ENCODE measurements around the gene MUC22. TPM values are rescaled to one million over a fixed set of nuclear protein-coding genes. Genes with fewer than 3 reads are reported as not detected.

MUC22 gene
- total RNA-seq, 1 experiment from 2014 or later: not detected

DNA sequence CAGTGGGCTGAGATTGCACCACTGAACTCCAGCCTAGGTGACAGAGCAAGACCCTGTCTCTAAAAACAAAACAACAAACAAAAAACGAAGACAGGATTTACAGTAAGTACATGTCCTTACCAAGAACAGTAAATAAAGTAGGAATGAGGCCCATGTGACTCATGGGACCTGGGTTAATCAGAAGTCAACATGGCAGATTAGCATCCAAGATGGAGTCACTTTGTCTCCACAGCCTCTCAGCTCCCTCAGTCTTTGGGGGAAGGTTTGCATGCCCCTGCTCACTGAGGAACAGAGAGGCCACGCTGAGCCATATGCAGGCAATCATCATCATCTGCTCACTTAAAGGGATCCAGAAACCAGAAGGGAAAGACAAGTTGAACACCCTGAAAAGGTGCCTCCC lies 7.8 kb upstream of the MUC22 start (continued):
- TF ChIP-seq, protein P1, sequence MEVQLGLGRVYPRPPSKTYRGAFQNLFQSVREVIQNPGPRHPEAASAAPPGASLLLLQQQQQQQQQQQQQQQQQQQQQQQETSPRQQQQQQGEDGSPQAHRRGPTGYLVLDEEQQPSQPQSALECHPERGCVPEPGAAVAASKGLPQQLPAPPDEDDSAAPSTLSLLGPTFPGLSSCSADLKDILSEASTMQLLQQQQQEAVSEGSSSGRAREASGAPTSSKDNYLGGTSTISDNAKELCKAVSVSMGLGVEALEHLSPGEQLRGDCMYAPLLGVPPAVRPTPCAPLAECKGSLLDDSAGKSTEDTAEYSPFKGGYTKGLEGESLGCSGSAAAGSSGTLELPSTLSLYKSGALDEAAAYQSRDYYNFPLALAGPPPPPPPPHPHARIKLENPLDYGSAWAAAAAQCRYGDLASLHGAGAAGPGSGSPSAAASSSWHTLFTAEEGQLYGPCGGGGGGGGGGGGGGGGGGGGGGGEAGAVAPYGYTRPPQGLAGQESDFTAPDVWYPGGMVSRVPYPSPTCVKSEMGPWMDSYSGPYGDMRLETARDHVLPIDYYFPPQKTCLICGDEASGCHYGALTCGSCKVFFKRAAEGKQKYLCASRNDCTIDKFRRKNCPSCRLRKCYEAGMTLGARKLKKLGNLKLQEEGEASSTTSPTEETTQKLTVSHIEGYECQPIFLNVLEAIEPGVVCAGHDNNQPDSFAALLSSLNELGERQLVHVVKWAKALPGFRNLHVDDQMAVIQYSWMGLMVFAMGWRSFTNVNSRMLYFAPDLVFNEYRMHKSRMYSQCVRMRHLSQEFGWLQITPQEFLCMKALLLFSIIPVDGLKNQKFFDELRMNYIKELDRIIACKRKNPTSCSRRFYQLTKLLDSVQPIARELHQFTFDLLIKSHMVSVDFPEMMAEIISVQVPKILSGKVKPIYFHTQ (CRISPR knock-in tag; IDR thresholded peaks at IDR 0.05): no peak
- TF ChIP-seq, protein P2, sequence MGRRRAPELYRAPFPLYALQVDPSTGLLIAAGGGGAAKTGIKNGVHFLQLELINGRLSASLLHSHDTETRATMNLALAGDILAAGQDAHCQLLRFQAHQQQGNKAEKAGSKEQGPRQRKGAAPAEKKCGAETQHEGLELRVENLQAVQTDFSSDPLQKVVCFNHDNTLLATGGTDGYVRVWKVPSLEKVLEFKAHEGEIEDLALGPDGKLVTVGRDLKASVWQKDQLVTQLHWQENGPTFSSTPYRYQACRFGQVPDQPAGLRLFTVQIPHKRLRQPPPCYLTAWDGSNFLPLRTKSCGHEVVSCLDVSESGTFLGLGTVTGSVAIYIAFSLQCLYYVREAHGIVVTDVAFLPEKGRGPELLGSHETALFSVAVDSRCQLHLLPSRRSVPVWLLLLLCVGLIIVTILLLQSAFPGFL (CRISPR knock-in tag; IDR thresholded peaks at IDR 0.05; ENCODE audit: borderline replicate concordance): no peak

DNA sequence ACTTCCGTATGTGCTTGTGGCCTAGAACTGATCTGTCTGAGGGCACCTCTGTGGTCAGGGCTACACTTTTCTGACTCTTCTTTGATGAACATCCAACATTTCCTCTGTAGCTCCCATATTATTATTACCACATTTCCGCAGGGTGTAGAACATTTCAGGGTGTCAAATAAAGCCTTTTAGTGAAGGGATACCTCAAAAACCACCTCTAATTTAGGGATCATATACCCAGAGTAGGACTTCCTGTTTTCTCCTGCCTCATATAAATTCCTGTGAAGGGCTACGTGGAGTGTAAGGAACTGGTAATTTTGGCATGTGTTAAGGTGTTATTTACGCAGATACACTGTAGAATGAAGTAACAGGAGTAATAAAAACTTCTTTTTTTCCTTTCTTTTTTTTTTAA lies 5.5 kb upstream of the MUC22 start:
- Mint-ChIP-seq H3K27ac (no peak overlapping the region), H3K27me3 (ENCODE audit: low read depth) (no peaks in the 10 kb centered on the region), H3K9me3 (peaks cover 7% of the 10 kb centered on the region; the same call in 1 of the 2 replicates), H3K4me1 (no peaks in the 10 kb centered on the region), H3K36me3 (peaks cover 3% of the 10 kb centered on the region; the same call in 1 of the 2 replicates), H3K4me3 (no peak overlapping the region)
- ChIA-PET CTCF (interaction anchor here (1.1 to 1.4 kb wide), 4 partner anchors 23 to 83 kb away, joined by 3 to 6 read pairs (median 4); no protein-coding TSS in a partner anchor), POLR2A (no interaction called here)
- TF ChIP-seq, protein P3, sequence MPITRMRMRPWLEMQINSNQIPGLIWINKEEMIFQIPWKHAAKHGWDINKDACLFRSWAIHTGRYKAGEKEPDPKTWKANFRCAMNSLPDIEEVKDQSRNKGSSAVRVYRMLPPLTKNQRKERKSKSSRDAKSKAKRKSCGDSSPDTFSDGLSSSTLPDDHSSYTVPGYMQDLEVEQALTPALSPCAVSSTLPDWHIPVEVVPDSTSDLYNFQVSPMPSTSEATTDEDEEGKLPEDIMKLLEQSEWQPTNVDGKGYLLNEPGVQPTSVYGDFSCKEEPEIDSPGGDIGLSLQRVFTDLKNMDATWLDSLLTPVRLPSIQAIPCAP (CRISPR knock-in tag; IDR thresholded peaks at IDR 0.05): no peak
- TF ChIP-seq TEAD1 (CRISPR knock-in tag; IDR thresholded peaks at IDR 0.05) (no peak), ELF4 (CRISPR knock-in tag; IDR thresholded peaks at IDR 0.05; ENCODE audit: low read depth) (no peak), TEAD4 (CRISPR knock-in tag; IDR thresholded peaks at IDR 0.05) (no peak), SMAD4 (CRISPR knock-in tag; IDR thresholded peaks at IDR 0.05) (no peak), PRRX2 (CRISPR knock-in tag; IDR thresholded peaks at IDR 0.05) (no peak), KAT7 (CRISPR knock-in tag; IDR thresholded peaks at IDR 0.05; ENCODE audit: borderline replicate concordance) (no peak)
- TF ChIP-seq, protein P4, sequence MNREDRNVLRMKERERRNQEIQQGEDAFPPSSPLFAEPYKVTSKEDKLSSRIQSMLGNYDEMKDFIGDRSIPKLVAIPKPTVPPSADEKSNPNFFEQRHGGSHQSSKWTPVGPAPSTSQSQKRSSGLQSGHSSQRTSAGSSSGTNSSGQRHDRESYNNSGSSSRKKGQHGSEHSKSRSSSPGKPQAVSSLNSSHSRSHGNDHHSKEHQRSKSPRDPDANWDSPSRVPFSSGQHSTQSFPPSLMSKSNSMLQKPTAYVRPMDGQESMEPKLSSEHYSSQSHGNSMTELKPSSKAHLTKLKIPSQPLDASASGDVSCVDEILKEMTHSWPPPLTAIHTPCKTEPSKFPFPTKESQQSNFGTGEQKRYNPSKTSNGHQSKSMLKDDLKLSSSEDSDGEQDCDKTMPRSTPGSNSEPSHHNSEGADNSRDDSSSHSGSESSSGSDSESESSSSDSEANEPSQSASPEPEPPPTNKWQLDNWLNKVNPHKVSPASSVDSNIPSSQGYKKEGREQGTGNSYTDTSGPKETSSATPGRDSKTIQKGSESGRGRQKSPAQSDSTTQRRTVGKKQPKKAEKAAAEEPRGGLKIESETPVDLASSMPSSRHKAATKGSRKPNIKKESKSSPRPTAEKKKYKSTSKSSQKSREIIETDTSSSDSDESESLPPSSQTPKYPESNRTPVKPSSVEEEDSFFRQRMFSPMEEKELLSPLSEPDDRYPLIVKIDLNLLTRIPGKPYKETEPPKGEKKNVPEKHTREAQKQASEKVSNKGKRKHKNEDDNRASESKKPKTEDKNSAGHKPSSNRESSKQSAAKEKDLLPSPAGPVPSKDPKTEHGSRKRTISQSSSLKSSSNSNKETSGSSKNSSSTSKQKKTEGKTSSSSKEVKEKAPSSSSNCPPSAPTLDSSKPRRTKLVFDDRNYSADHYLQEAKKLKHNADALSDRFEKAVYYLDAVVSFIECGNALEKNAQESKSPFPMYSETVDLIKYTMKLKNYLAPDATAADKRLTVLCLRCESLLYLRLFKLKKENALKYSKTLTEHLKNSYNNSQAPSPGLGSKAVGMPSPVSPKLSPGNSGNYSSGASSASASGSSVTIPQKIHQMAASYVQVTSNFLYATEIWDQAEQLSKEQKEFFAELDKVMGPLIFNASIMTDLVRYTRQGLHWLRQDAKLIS (CRISPR knock-in tag; IDR thresholded peaks at IDR 0.05; ENCODE audit: borderline replicate concordance): no peak
- TF ChIP-seq, protein P5, sequence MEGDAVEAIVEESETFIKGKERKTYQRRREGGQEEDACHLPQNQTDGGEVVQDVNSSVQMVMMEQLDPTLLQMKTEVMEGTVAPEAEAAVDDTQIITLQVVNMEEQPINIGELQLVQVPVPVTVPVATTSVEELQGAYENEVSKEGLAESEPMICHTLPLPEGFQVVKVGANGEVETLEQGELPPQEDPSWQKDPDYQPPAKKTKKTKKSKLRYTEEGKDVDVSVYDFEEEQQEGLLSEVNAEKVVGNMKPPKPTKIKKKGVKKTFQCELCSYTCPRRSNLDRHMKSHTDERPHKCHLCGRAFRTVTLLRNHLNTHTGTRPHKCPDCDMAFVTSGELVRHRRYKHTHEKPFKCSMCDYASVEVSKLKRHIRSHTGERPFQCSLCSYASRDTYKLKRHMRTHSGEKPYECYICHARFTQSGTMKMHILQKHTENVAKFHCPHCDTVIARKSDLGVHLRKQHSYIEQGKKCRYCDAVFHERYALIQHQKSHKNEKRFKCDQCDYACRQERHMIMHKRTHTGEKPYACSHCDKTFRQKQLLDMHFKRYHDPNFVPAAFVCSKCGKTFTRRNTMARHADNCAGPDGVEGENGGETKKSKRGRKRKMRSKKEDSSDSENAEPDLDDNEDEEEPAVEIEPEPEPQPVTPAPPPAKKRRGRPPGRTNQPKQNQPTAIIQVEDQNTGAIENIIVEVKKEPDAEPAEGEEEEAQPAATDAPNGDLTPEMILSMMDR (IDR thresholded peaks at IDR 0.05): no peak
- ATAC-seq: no peak
- no peak for DNase-seq (ENCODE audit: low spot score)

DNA sequence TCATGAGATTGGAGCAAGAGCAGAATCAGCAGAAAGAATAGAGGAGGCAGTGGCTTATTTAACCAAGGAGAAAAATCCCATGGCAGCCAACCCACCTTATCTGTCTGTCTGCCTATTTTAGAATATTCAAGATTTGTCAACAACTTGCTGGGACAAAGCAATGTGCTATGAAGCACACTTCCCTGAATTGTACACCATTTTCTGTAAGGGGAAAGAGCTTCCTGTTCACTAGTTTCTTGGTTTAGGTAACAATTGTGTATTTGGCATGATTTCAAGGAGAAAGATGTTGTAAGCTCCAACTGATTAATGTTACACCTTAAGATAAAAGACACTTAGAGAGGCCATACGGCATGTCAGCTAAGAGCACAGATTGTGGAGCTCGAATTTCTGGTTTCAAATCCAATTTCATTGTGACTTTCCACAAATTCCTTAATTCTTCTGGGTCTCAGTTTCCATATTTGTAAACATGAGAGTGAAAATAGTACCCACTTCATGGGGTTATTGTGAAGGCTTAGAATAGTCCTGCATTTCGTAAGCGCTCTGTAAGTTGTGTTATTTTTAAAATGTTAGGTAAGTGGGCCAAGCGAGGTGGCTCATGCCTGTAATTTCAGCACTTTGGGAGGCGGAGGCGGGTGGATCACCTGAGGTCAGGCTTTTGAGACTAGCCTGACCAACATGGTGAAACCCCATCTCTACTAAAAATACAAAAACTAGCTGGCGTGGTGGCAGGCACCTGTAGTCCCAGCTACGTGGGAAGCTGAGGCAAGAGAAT lies 4.8 kb upstream of the MUC22 start:
- H3K36me3 Mint-ChIP-seq: no peaks in the 10 kb centered on the region
- no peaks in the 10 kb centered on the region for H3K4me1 Mint-ChIP-seq
- DNase-seq (ENCODE audit: low spot score): no peak
- ChIA-PET POLR2A (no interaction called here), CTCF (interaction anchor here (1.1 to 1.4 kb wide), 4 partner anchors 23 to 82 kb away, joined by 3 to 6 read pairs (median 4); no protein-coding TSS in a partner anchor)
- H3K27me3 Mint-ChIP-seq (ENCODE audit: low read depth): no peaks in the 10 kb centered on the region
- H3K4me3 Mint-ChIP-seq: no peak overlapping the region
- H3K9me3 Mint-ChIP-seq: peaks cover 4% of the 10 kb centered on the region; the same call in 1 of the 2 replicates
- H3K27ac Mint-ChIP-seq: no peak overlapping the region
- no peak for ATAC-seq
- TF ChIP-seq FOXK1 (CRISPR knock-in tag; IDR thresholded peaks at IDR 0.05): no peak
- TF ChIP-seq GABPB1 (CRISPR knock-in tag; IDR thresholded peaks at IDR 0.05): no peak
- TF ChIP-seq, protein P5 (IDR thresholded peaks at IDR 0.05): no peak
- TF ChIP-seq ESRRA (CRISPR knock-in tag; IDR thresholded peaks at IDR 0.05; ENCODE audit: borderline replicate concordance): no peak
- TF ChIP-seq HMGA2 (CRISPR knock-in tag; IDR thresholded peaks at IDR 0.05): no peak
- no peak for TF ChIP-seq GRHL2 (CRISPR knock-in tag; IDR thresholded peaks at IDR 0.05; ENCODE audit: insufficient replicate concordance, severe bottlenecking)
- no peak for TF ChIP-seq CREB1 (CRISPR knock-in tag; IDR thresholded peaks at IDR 0.05)
- TF ChIP-seq MYBL2 (CRISPR knock-in tag; IDR thresholded peaks at IDR 0.05): no peak
- no peak for TF ChIP-seq IRF2 (CRISPR knock-in tag; IDR thresholded peaks at IDR 0.05; ENCODE audit: borderline replicate concordance, low read depth)
